Measurements from ENCODE around the gene GSS. TPM values are rescaled to one million over a fixed set of nuclear protein-coding genes. Genes with fewer than 3 reads are reported as not detected.
A peak's percentile ranks its signal among the peaks of the same experiment; 100 is the strongest.

GSS gene
- total and polyA plus RNA-seq, 4 donors = 32.6 to 52.7 (median 47.9) TPM

GRCh38 chr20:34984756-34985261, 29.2 kb upstream of the GSS start:
- ATAC-seq (ENCODE audit: insufficient read depth, low FRiP score) (no peak), DNase-seq (no peak)
- Histone ChIP-seq H3K36me3 (ENCODE audit: control insufficient read depth in 4 of 4, insufficient read depth in 4 of 4, low read length in 4 of 4) (no peaks in the 10 kb centered on the region), H3K27ac (ENCODE audit: low read depth in 1 of 2, low read length in 1 of 2) (peak overlapping the region in 1 of 2 donors; percentile 25), H3K9me3 (ENCODE audit: control insufficient read depth in 4 of 4, insufficient read depth in 3 of 4, low read length in 3 of 4) (no peaks in the 10 kb centered on the region), H3K9ac (ENCODE audit: insufficient read depth in 1 of 2, low read length in 2 of 2) (no peak overlapping the region), H3K4me3 (no peak overlapping the region), H3K4me1 (ENCODE audit: control insufficient read depth in 5 of 5, insufficient read depth in 5 of 5, low read length in 5 of 5) (peaks cover 0 to 8% (median 0%) of the 10 kb centered on the region in 5 donors), H3K27me3 (ENCODE audit: control insufficient read depth in 3 of 3, insufficient read depth in 3 of 3, low read length in 2 of 3) (peaks cover 0 to 18% (median 5%) of the 10 kb centered on the region in 3 donors)
- WGBS, 2 donors = 65 to 80% methylated on average over 18 of the region's 18 CpGs
- TF ChIP-seq, protein P1, sequence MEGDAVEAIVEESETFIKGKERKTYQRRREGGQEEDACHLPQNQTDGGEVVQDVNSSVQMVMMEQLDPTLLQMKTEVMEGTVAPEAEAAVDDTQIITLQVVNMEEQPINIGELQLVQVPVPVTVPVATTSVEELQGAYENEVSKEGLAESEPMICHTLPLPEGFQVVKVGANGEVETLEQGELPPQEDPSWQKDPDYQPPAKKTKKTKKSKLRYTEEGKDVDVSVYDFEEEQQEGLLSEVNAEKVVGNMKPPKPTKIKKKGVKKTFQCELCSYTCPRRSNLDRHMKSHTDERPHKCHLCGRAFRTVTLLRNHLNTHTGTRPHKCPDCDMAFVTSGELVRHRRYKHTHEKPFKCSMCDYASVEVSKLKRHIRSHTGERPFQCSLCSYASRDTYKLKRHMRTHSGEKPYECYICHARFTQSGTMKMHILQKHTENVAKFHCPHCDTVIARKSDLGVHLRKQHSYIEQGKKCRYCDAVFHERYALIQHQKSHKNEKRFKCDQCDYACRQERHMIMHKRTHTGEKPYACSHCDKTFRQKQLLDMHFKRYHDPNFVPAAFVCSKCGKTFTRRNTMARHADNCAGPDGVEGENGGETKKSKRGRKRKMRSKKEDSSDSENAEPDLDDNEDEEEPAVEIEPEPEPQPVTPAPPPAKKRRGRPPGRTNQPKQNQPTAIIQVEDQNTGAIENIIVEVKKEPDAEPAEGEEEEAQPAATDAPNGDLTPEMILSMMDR (IDR thresholded peaks at IDR 0.05; ENCODE audit: control extremely low read depth, extremely low read depth) = no peak

- no peaks in the 10 kb centered on the region for H3K9me3 ChIP-seq (ENCODE audit: control insufficient read depth in 4 of 4, insufficient read depth in 3 of 4, low read length in 3 of 4)
- H3K9ac ChIP-seq (ENCODE audit: insufficient read depth in 1 of 2, low read length in 2 of 2) = no peak overlapping the region
- TF ChIP-seq, protein P1 (IDR thresholded peaks at IDR 0.05; ENCODE audit: control extremely low read depth, extremely low read depth) = no peak
- DNase-seq = no peak
- no peak overlapping the region for H3K4me3 ChIP-seq
- H3K4me1 ChIP-seq (ENCODE audit: control insufficient read depth in 5 of 5, insufficient read depth in 5 of 5, low read length in 5 of 5) = peaks cover 0 to 8% (median 0%) of the 10 kb centered on the region in 5 donors
- H3K36me3 ChIP-seq (ENCODE audit: control insufficient read depth in 4 of 4, insufficient read depth in 4 of 4, low read length in 4 of 4) = no peaks in the 10 kb centered on the region
- peaks cover 0 to 18% (median 5%) of the 10 kb centered on the region in 3 donors for H3K27me3 ChIP-seq (ENCODE audit: control insufficient read depth in 3 of 3, insufficient read depth in 3 of 3, low read length in 2 of 3)
- WGBS, 2 donors = 35 to 44% methylated on average over 14 of the region's 14 CpGs
- no peak for ATAC-seq (ENCODE audit: insufficient read depth, low FRiP score)
- H3K27ac ChIP-seq (ENCODE audit: low read depth in 1 of 2, low read length in 1 of 2) = peak overlapping the region in 1 of 2 donors; percentile 25
Measured at GRCh38 chr20:34983995-34984735, 28.6 kb upstream of the GSS start.

GRCh38 chr20:34983089-34983820, 27.6 kb upstream of the GSS start:
- no peaks in the 10 kb centered on the region for H3K36me3 ChIP-seq (ENCODE audit: control insufficient read depth in 4 of 4, insufficient read depth in 4 of 4, low read length in 4 of 4)
- H3K27ac ChIP-seq (ENCODE audit: low read depth in 1 of 2, low read length in 1 of 2) = peak overlapping the region in 1 of 2 donors; percentile 69
- H3K27me3 ChIP-seq (ENCODE audit: control insufficient read depth in 3 of 3, insufficient read depth in 3 of 3, low read length in 2 of 3) = peaks cover 0 to 18% (median 5%) of the 10 kb centered on the region in 3 donors
- no peaks in the 10 kb centered on the region for H3K9me3 ChIP-seq (ENCODE audit: control insufficient read depth in 4 of 4, insufficient read depth in 3 of 4, low read length in 3 of 4)
- H3K4me1 ChIP-seq (ENCODE audit: control insufficient read depth in 5 of 5, insufficient read depth in 5 of 5, low read length in 5 of 5) = peaks cover 0 to 8% (median 0%) of the 10 kb centered on the region in 5 donors
- H3K4me3 ChIP-seq = no peak overlapping the region
- 38% methylated on average over 5 of the region's 5 CpGs for WGBS, 2 donors
- TF ChIP-seq, protein P1 (IDR thresholded peaks at IDR 0.05; ENCODE audit: control extremely low read depth, extremely low read depth) = no peak
- no peak for DNase-seq
- no peak for ATAC-seq (ENCODE audit: insufficient read depth, low FRiP score)
- H3K9ac ChIP-seq (ENCODE audit: insufficient read depth in 1 of 2, low read length in 2 of 2) = no peak overlapping the region

All from lung (tissue), 12 donors.